ENCODE results near the gene THOC6.

THOC6 gene

GRCh38 chr16:3063625-3064386 lies 40.0 kb downstream of the THOC6 start:
- H3K4me2 ChIP-seq (ENCODE audit: low read length), result no peak overlapping the region
- no peaks in the 10 kb centered on the region for H3K9me3 ChIP-seq (ENCODE audit: low read length)
- no peak for TF ChIP-seq EZH2 (IDR thresholded peaks at IDR 0.05; ENCODE audit: borderline replicate concordance, low read length)
- TF ChIP-seq, protein P1, sequence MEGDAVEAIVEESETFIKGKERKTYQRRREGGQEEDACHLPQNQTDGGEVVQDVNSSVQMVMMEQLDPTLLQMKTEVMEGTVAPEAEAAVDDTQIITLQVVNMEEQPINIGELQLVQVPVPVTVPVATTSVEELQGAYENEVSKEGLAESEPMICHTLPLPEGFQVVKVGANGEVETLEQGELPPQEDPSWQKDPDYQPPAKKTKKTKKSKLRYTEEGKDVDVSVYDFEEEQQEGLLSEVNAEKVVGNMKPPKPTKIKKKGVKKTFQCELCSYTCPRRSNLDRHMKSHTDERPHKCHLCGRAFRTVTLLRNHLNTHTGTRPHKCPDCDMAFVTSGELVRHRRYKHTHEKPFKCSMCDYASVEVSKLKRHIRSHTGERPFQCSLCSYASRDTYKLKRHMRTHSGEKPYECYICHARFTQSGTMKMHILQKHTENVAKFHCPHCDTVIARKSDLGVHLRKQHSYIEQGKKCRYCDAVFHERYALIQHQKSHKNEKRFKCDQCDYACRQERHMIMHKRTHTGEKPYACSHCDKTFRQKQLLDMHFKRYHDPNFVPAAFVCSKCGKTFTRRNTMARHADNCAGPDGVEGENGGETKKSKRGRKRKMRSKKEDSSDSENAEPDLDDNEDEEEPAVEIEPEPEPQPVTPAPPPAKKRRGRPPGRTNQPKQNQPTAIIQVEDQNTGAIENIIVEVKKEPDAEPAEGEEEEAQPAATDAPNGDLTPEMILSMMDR (IDR thresholded peaks at IDR 0.05; ENCODE audit: low read length), result no peak
- H3K9ac ChIP-seq (ENCODE audit: low read length), result no peak overlapping the region
- H3K4me3 ChIP-seq (ENCODE audit: low read depth, low read length, poor library complexity, severe bottlenecking), result no peak overlapping the region
- H3K79me2 ChIP-seq (ENCODE audit: insufficient read depth, low read length), result no peaks in the 10 kb centered on the region
- no peak overlapping the region for H2AFZ ChIP-seq (ENCODE audit: low read length)
- no peaks in the 10 kb centered on the region for H3K9me2 ChIP-seq (ENCODE audit: low read depth, low read length)
- H3K27me3 ChIP-seq (ENCODE audit: insufficient read depth, low read length), result no peaks in the 10 kb centered on the region; the same call in 1 of the 2 replicates
- no peaks in the 10 kb centered on the region for H4K20me1 ChIP-seq (ENCODE audit: insufficient read depth, low read length)
- no peaks in the 10 kb centered on the region for H3K36me3 ChIP-seq (ENCODE audit: insufficient read depth, low read length)
- no peak overlapping the region for H3K27ac ChIP-seq (ENCODE audit: low read depth, low read length, poor library complexity, severe bottlenecking)
- no peaks in the 10 kb centered on the region for H3F3A ChIP-seq (ENCODE audit: insufficient read depth, low read length)
- peaks cover 5% of the 10 kb centered on the region for H3K4me1 ChIP-seq (ENCODE audit: insufficient read depth, low read length, severe bottlenecking)

DNA sequence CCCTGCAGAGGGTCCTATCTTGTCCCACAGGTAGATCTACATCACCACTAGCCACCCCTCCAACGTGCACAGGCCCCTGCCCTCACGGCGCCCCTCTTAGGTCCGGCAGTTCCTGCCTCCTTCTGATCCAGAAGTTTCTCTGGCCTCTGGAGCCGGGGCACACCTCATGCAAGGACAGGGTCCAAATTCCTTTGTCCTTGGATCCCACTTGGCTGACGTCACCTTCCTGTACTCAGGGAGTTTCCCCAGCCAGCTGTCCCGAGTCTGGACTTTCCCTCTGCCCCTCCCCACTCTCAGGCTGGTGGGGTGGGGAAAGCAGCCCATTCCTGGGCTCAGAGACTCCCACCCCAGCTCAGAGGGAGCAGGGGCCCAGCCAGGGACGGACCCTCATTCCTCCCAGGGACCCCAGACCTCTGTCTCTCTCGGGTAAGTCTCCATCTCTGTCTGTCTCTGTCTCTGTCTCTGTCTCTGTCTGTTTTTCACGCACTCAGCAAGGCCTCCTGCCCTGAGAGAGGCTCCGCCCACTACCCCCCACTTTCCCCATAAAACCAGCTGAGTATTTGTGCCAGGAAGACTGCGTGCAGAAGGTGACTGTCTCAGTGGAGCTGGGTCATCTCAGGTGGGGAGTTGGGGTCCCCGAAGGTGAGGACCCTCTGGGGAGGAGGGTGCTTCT lies 41.4 kb downstream of the THOC6 start, which contains the start of gene IL32:
IL32 (plus strand) TSS at position 572 of the 673 bp plus-strand sequence. CDS start 172 bp downstream, outside the sequence.
- Histone ChIP-seq H3K9me2 (ENCODE audit: low read depth, low read length) (no peaks in the 10 kb centered on the region), H2AFZ (ENCODE audit: low read length) (no peak within 1 kb of the TSS), H3K79me2 (ENCODE audit: insufficient read depth, low read length) (no peaks in the 10 kb centered on the region), H3K36me3 (ENCODE audit: insufficient read depth, low read length) (no peaks in the 10 kb centered on the region; the same call in 1 of the 2 replicates), H3K9ac (ENCODE audit: low read length) (no peak within 1 kb of the TSS), H3K27ac (ENCODE audit: low read depth, low read length, poor library complexity, severe bottlenecking) (no peak within 1 kb of the TSS), H3K27me3 (ENCODE audit: insufficient read depth, low read length) (no peaks in the 10 kb centered on the region; the same call in 1 of the 2 replicates), H3K9me3 (ENCODE audit: low read length) (no peaks in the 10 kb centered on the region), H3K4me2 (ENCODE audit: low read length) (no peak within 1 kb of the TSS), H4K20me1 (ENCODE audit: insufficient read depth, low read length) (no peaks in the 10 kb centered on the region), H3K4me3 (ENCODE audit: low read depth, low read length, poor library complexity, severe bottlenecking) (no peak within 1 kb of the TSS), H3F3A (ENCODE audit: insufficient read depth, low read length) (no peaks in the 10 kb centered on the region), H3K4me1 (ENCODE audit: insufficient read depth, low read length, severe bottlenecking) (no peaks in the 10 kb centered on the region)
- TF ChIP-seq EZH2 (IDR thresholded peaks at IDR 0.05; ENCODE audit: borderline replicate concordance, low read length), result no peak
- TF ChIP-seq, protein P1 (IDR thresholded peaks at IDR 0.05; ENCODE audit: low read length), result no peak

GRCh38 chr16:3065742-3066439 lies 42.1 kb downstream of the THOC6 start:
- Histone ChIP-seq H3K4me2 (ENCODE audit: low read length) (no peak overlapping the region), H3K9ac (ENCODE audit: low read length) (no peak overlapping the region)

More at GRCh38 chr16:3065742-3066439, 42.1 kb downstream of the THOC6 start:
- no peaks in the 10 kb centered on the region for H4K20me1 ChIP-seq (ENCODE audit: insufficient read depth, low read length)
- no peaks in the 10 kb centered on the region; the same call in 1 of the 2 replicates for H3K27me3 ChIP-seq (ENCODE audit: insufficient read depth, low read length)
- no peak overlapping the region for H3K4me3 ChIP-seq (ENCODE audit: low read depth, low read length, poor library complexity, severe bottlenecking)
- no peaks in the 10 kb centered on the region for H3K9me2 ChIP-seq (ENCODE audit: low read depth, low read length)
- no peaks in the 10 kb centered on the region for H3K9me3 ChIP-seq (ENCODE audit: low read length)
- H2AFZ ChIP-seq (ENCODE audit: low read length), result no peak overlapping the region
- no peaks in the 10 kb centered on the region for H3K4me1 ChIP-seq (ENCODE audit: insufficient read depth, low read length, severe bottlenecking)
- no peak overlapping the region for H3K27ac ChIP-seq (ENCODE audit: low read depth, low read length, poor library complexity, severe bottlenecking)
- H3K79me2 ChIP-seq (ENCODE audit: insufficient read depth, low read length), result no peaks in the 10 kb centered on the region
- H3K36me3 ChIP-seq (ENCODE audit: insufficient read depth, low read length), result no peaks in the 10 kb centered on the region; the same call in 1 of the 2 replicates
- no peak for TF ChIP-seq EZH2 (IDR thresholded peaks at IDR 0.05; ENCODE audit: borderline replicate concordance, low read length)
- TF ChIP-seq, protein P1 (IDR thresholded peaks at IDR 0.05; ENCODE audit: low read length), result no peak
- no peaks in the 10 kb centered on the region for H3F3A ChIP-seq (ENCODE audit: insufficient read depth, low read length)

All from OCI-LY1 (cell line).